Measurements from ENCODE around the gene MGLL. TPM values are rescaled to one million over a fixed set of nuclear protein-coding genes. Genes with fewer than 3 reads are reported as not detected.

The MGLL gene
- 43.4 TPM for total RNA-seq

GRCh38 chr3:127822041-127822681 lies at the start of gene MGLL:
Gene MGLL, minus strand, starts transcription at chr3:127822515. Its CDS starts 197 bp downstream, at chr3:127822318.

GRCh38 chr3:127672429-127673190 lies 149.7 kb downstream of the MGLL start, which contains the start of gene ABTB1:
Gene ABTB1, plus strand, starts transcription at chr3:127672952. Its CDS starts 74 bp downstream, at chr3:127673026.

Other genes with a start within 250 kb of the MGLL start
- 15.5 TPM for gene TPRA1, start 231.8 kb downstream of the MGLL start, total RNA-seq
- gene MCM2, start 224.1 kb downstream of the MGLL start, total RNA-seq: 18.9 TPM
- gene PODXL2, start 193.3 kb downstream of the MGLL start, total RNA-seq: 192 TPM
- 7.6 TPM for gene ABTB1, start 149.6 kb downstream of the MGLL start, total RNA-seq
- 1.8 TPM for gene KBTBD12, start 92.7 kb upstream of the MGLL start, total RNA-seq
- gene SEC61A1, start 229.9 kb upstream of the MGLL start, total RNA-seq: 95.7 TPM